K562 (cell line): ENCODE data around the gene EFCC1. TPM values are rescaled to one million over a fixed set of nuclear protein-coding genes. Genes with fewer than 3 reads are reported as not detected.

Experiments used
- TAF7 ChIP-seq: fragments of 450-650 bp; IDR thresholded peaks from 2 replicates; pipeline ENCODE4 v1.6.1; 2016; ENCODE audit warnings: missing genetic modification characterization, missing compliant biosample characterization
- polyA plus RNA-seq, 8 experiments: library from polyadenylated mRNA; depleted of rRNA in 4 of 8; stranded (reverse) in 5 of 8; unstranded in 3 of 8; fragments of >200 nt; fragmentation: Nextera tagmentation in 2 of 8; fragmentation: Illumina TruSeq in 1 of 8; extraction: Ambion mirVana in 2 of 8; extraction: Trizol in 1 of 8; gene quantifications; 2 replicates each; pipeline versions ENCODE4 v1.2.1 to v1.2.3, GENCODE V29; 2011 to 2014; ENCODE audit warnings: inconsistent platforms in 1 of 8, missing spikeins in 1 of 8
- total RNA-seq, 7 experiments: library from RNA; depleted of rRNA in 6 of 7; stranded (reverse); fragments of >200 nt in 6 of 7; fragmentation: Illumina TruSeq in 2 of 7; extraction: Trizol in 2 of 7; gene quantifications; 2 replicates each; pipeline versions ENCODE4 v1.2.1 to v1.2.3, GENCODE V29; 2011 to 2021; ENCODE audit warnings: low replicate concordance in 1 of 7
- TF ChIP-seq, protein P1 (sequence below): fragments of 450-650 bp; IDR thresholded peaks from 2 replicates; pipeline ENCODE4 v1.6.1; 2016; ENCODE audit warnings: mild to moderate bottlenecking, moderate library complexity

The EFCC1 gene
- total and polyA plus RNA-seq, 9 of the 15 experiments (the other 6 are each of a cell fraction or from before 2014, with no cell fraction given) = not detected

DNA sequence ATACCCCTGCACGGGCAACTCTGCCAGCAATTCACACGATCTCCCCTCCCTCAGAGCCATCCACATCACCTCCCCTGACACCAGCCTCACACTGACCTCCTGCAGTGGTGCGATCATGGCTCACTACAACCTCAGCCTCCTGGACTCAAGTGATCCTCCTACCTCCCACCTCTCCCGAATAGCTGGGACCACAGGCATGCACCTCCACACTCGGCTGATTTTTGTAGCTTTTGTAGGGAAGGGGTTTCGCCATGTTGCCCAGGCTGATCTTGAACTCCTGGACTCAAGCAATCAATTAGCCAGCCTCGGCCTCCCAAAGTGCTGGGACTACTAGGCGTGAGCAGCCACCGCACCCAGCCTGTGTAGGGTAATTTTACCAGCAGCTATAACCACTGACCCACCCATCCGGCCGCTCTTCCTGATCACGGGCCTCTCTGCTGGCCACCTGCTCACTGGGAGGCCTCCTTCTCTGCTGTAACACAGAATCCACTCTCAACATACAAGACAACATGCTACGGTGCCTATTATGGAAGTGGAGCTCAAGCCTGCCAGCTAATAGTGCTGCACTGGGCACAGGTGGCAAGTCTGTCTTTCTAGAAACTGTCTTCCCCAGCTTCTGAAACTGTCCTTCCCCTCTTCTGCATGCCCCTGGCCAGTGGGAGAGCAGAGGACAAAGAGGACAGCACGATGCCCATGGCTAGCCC lies 64.1 kb downstream of the EFCC1 start (continued):
- TF ChIP-seq, protein P1, sequence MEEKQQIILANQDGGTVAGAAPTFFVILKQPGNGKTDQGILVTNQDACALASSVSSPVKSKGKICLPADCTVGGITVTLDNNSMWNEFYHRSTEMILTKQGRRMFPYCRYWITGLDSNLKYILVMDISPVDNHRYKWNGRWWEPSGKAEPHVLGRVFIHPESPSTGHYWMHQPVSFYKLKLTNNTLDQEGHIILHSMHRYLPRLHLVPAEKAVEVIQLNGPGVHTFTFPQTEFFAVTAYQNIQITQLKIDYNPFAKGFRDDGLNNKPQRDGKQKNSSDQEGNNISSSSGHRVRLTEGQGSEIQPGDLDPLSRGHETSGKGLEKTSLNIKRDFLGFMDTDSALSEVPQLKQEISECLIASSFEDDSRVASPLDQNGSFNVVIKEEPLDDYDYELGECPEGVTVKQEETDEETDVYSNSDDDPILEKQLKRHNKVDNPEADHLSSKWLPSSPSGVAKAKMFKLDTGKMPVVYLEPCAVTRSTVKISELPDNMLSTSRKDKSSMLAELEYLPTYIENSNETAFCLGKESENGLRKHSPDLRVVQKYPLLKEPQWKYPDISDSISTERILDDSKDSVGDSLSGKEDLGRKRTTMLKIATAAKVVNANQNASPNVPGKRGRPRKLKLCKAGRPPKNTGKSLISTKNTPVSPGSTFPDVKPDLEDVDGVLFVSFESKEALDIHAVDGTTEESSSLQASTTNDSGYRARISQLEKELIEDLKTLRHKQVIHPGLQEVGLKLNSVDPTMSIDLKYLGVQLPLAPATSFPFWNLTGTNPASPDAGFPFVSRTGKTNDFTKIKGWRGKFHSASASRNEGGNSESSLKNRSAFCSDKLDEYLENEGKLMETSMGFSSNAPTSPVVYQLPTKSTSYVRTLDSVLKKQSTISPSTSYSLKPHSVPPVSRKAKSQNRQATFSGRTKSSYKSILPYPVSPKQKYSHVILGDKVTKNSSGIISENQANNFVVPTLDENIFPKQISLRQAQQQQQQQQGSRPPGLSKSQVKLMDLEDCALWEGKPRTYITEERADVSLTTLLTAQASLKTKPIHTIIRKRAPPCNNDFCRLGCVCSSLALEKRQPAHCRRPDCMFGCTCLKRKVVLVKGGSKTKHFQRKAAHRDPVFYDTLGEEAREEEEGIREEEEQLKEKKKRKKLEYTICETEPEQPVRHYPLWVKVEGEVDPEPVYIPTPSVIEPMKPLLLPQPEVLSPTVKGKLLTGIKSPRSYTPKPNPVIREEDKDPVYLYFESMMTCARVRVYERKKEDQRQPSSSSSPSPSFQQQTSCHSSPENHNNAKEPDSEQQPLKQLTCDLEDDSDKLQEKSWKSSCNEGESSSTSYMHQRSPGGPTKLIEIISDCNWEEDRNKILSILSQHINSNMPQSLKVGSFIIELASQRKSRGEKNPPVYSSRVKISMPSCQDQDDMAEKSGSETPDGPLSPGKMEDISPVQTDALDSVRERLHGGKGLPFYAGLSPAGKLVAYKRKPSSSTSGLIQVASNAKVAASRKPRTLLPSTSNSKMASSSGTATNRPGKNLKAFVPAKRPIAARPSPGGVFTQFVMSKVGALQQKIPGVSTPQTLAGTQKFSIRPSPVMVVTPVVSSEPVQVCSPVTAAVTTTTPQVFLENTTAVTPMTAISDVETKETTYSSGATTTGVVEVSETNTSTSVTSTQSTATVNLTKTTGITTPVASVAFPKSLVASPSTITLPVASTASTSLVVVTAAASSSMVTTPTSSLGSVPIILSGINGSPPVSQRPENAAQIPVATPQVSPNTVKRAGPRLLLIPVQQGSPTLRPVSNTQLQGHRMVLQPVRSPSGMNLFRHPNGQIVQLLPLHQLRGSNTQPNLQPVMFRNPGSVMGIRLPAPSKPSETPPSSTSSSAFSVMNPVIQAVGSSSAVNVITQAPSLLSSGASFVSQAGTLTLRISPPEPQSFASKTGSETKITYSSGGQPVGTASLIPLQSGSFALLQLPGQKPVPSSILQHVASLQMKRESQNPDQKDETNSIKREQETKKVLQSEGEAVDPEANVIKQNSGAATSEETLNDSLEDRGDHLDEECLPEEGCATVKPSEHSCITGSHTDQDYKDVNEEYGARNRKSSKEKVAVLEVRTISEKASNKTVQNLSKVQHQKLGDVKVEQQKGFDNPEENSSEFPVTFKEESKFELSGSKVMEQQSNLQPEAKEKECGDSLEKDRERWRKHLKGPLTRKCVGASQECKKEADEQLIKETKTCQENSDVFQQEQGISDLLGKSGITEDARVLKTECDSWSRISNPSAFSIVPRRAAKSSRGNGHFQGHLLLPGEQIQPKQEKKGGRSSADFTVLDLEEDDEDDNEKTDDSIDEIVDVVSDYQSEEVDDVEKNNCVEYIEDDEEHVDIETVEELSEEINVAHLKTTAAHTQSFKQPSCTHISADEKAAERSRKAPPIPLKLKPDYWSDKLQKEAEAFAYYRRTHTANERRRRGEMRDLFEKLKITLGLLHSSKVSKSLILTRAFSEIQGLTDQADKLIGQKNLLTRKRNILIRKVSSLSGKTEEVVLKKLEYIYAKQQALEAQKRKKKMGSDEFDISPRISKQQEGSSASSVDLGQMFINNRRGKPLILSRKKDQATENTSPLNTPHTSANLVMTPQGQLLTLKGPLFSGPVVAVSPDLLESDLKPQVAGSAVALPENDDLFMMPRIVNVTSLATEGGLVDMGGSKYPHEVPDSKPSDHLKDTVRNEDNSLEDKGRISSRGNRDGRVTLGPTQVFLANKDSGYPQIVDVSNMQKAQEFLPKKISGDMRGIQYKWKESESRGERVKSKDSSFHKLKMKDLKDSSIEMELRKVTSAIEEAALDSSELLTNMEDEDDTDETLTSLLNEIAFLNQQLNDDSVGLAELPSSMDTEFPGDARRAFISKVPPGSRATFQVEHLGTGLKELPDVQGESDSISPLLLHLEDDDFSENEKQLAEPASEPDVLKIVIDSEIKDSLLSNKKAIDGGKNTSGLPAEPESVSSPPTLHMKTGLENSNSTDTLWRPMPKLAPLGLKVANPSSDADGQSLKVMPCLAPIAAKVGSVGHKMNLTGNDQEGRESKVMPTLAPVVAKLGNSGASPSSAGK = no peak
- TF ChIP-seq TAF7 (tag) = no peak
